Measurements from ENCODE around the gene GPR55.

GPR55 gene

GRCh38 chr2:230865766-230866755 lies 59.0 kb downstream of the GPR55 start:
- DNase-seq (ENCODE audit: extremely low read depth, low read depth) = no peak
- peak; percentile 23 for TF ChIP-seq CTCF (IDR thresholded peaks at IDR 0.05; ENCODE audit: low read depth, low read length)

GRCh38 chr2:230865307-230865765 lies 59.7 kb downstream of the GPR55 start:
- TF ChIP-seq CTCF (IDR thresholded peaks at IDR 0.05; ENCODE audit: low read depth, low read length) = no peak
- no peak for DNase-seq (ENCODE audit: extremely low read depth, low read depth)

- DNase-seq (ENCODE audit: extremely low read depth, low read depth) = peak; percentile 14
These were observed 60.3 kb downstream of the GPR55 start, which contains the start of gene ITM2C for GRCh38 chr2:230864605-230865306. Gene ITM2C, plus strand, starts transcription at chr2:230864942. Its CDS starts 84 bp downstream, at chr2:230865026.

GRCh38 chr2:230864122-230864604 lies 60.9 kb downstream of the GPR55 start:
- no peak for DNase-seq (ENCODE audit: extremely low read depth, low read depth)
- no peak for TF ChIP-seq CTCF (IDR thresholded peaks at IDR 0.05; ENCODE audit: low read depth, low read length)

More at GRCh38 chr2:230864605-230865306, 60.3 kb downstream of the GPR55 start, which contains the start of gene ITM2C:
- TF ChIP-seq CTCF (IDR thresholded peaks at IDR 0.05; ENCODE audit: low read depth, low read length) = peak; percentile 31

- no peak for DNase-seq (ENCODE audit: extremely low read depth, low read depth)
- no peak for TF ChIP-seq CTCF (IDR thresholded peaks at IDR 0.05; ENCODE audit: low read depth, low read length)
These were observed 61.5 kb downstream of the GPR55 start for GRCh38 chr2:230863442-230864121.

GRCh38 chr2:230863031-230863430 lies 62.0 kb downstream of the GPR55 start:
- no peak for TF ChIP-seq CTCF (IDR thresholded peaks at IDR 0.05; ENCODE audit: low read depth, low read length)

More at GRCh38 chr2:230863031-230863430, 62.0 kb downstream of the GPR55 start:
- DNase-seq (ENCODE audit: extremely low read depth, low read depth) = no peak

Data from AG09319 (cell line).